ENCODE results near the gene DPYSL3. TPM values are rescaled to one million over a fixed set of nuclear protein-coding genes. Genes with fewer than 3 reads are reported as not detected.
A peak's percentile ranks its signal among the peaks of the same experiment; 100 is the strongest.

Gene DPYSL3
- total RNA-seq, 1 donor from 2014 or later: 42.4 TPM

- Histone ChIP-seq H3K4me3 (ENCODE audit: low read depth, low read length) (no peak overlapping the region), H3K36me3 (ENCODE audit: control insufficient read depth, insufficient read depth, low read length) (no peaks in the 10 kb centered on the region), H3K27me3 (ENCODE audit: control insufficient read depth, insufficient read depth, low read length) (no peaks in the 10 kb centered on the region)
- TF ChIP-seq CTCF (IDR thresholded peaks at IDR 0.05; ENCODE audit: insufficient read depth, low read length, poor library complexity, severe bottlenecking): no peak
- no peak for DNase-seq (ENCODE audit: low read depth)
Observed at GRCh38 chr5:147534172-147534951, 24.5 kb upstream of the DPYSL3 start.

- Histone ChIP-seq H3K27me3 (ENCODE audit: control insufficient read depth, insufficient read depth, low read length) (no peaks in the 10 kb centered on the region), H3K4me3 (ENCODE audit: low read depth, low read length) (no peak overlapping the region), H3K36me3 (ENCODE audit: control insufficient read depth, insufficient read depth, low read length) (no peaks in the 10 kb centered on the region)
- no peak for TF ChIP-seq CTCF (IDR thresholded peaks at IDR 0.05; ENCODE audit: insufficient read depth, low read length, poor library complexity, severe bottlenecking)
- DNase-seq (ENCODE audit: low read depth): no peak
Observed at GRCh38 chr5:147532156-147532555, 22.3 kb upstream of the DPYSL3 start.

GRCh38 chr5:147530530-147531389 is 20.9 kb upstream of the DPYSL3 start:
- peak; percentile 70 for DNase-seq (ENCODE audit: low read depth)
- TF ChIP-seq CTCF (IDR thresholded peaks at IDR 0.05; ENCODE audit: insufficient read depth, low read length, poor library complexity, severe bottlenecking): no peak
- no peaks in the 10 kb centered on the region for H3K27me3 ChIP-seq (ENCODE audit: control insufficient read depth, insufficient read depth, low read length)
- H3K36me3 ChIP-seq (ENCODE audit: control insufficient read depth, insufficient read depth, low read length): no peaks in the 10 kb centered on the region
- no peak overlapping the region for H3K4me3 ChIP-seq (ENCODE audit: low read depth, low read length)

GRCh38 chr5:147523069-147523468 is 13.2 kb upstream of the DPYSL3 start:
- no peaks in the 10 kb centered on the region for H3K36me3 ChIP-seq (ENCODE audit: control insufficient read depth, insufficient read depth, low read length)
- no peak for DNase-seq (ENCODE audit: low read depth)
- no peak for TF ChIP-seq CTCF (IDR thresholded peaks at IDR 0.05; ENCODE audit: insufficient read depth, low read length, poor library complexity, severe bottlenecking)
- H3K4me3 ChIP-seq (ENCODE audit: low read depth, low read length): no peak overlapping the region
- H3K27me3 ChIP-seq (ENCODE audit: control insufficient read depth, insufficient read depth, low read length): no peaks in the 10 kb centered on the region

- H3K4me3 ChIP-seq (ENCODE audit: low read depth, low read length): no peak overlapping the region
- no peaks in the 10 kb centered on the region for H3K36me3 ChIP-seq (ENCODE audit: control insufficient read depth, insufficient read depth, low read length)
- DNase-seq (ENCODE audit: low read depth): no peak
- no peak for TF ChIP-seq CTCF (IDR thresholded peaks at IDR 0.05; ENCODE audit: insufficient read depth, low read length, poor library complexity, severe bottlenecking)
- no peaks in the 10 kb centered on the region for H3K27me3 ChIP-seq (ENCODE audit: control insufficient read depth, insufficient read depth, low read length)
Observed at GRCh38 chr5:147522435-147522834, 12.6 kb upstream of the DPYSL3 start.

Data from kidney epithelial cell (primary cell).